IMR-90 (cell line): ENCODE results near the gene DPEP3. TPM values are rescaled to one million over a fixed set of nuclear protein-coding genes. Genes with fewer than 3 reads are reported as not detected.

ENCODE experiments used
- ATAC-seq: fragments of 200-7000 bp; cut with Tn5 transposase; 2 replicates; pipeline ENCODE4 v1.9.1; 2020; ENCODE audit warnings: low read depth, mild to moderate bottlenecking, moderate library complexity
- BruUV-seq: library from RNA; stranded (reverse); fragments of 400-500 nt; replicated peaks from 2 replicates; lab custom pipeline; 2021; lab: Mats Ljungman, UMichigan
- CTCF ChIA-PET: fragments of 300-600 bp; formaldehyde crosslinking; extraction: SDS; loops from one replicate; lab custom pipeline; 2021; ENCODE audit warnings: antibody characterized with exemption; lab: Yijun Ruan, JAX
- POLR2A ChIA-PET: fragments of 300-600 bp; sonication (Branson Sonifier 250); formaldehyde crosslinking; loops from one replicate; lab custom pipeline; 2022; ENCODE audit warnings: antibody characterized with exemption; ENCODE audit not compliant: unreplicated experiment; lab: Charles Lee
- DNase-seq: peaks from one replicate; pipeline ENCODE4 v3.0.0; 2013
- H2AFZ ChIP-seq: replicated peaks from 2 replicates; pipeline ENCODE3; 2013; ENCODE audit warnings: low read length, mild to moderate bottlenecking; ENCODE audit not compliant: poor library complexity
- H2AK5ac ChIP-seq: 2 replicates; pipeline ENCODE4 v1.6.1; 2013; ENCODE audit warnings: low read depth, low read length, inconsistent platforms
- H2AK9ac ChIP-seq: replicated peaks from 2 replicates; pipeline ENCODE3; 2013; ENCODE audit warnings: mild to moderate bottlenecking, low read depth, low read length, moderate library complexity; ENCODE audit not compliant: poor library complexity
- H2BK120ac ChIP-seq: 2 replicates; pipeline ENCODE4 v1.6.1; 2013; ENCODE audit warnings: low read depth, low read length, inconsistent platforms
- H2BK15ac ChIP-seq: 3 replicates; pipeline ENCODE4 v1.6.1; 2013; ENCODE audit warnings: low read depth, low read length, inconsistent platforms
- H2BK20ac ChIP-seq: 2 replicates; pipeline ENCODE4 v1.6.1; 2013; ENCODE audit warnings: low read depth, mild to moderate bottlenecking, inconsistent platforms, low read length, moderate library complexity
- H2BK5ac ChIP-seq: 2 replicates; pipeline ENCODE4 v1.6.1; 2013; ENCODE audit warnings: mild to moderate bottlenecking, low read depth, low read length, inconsistent platforms; ENCODE audit not compliant: poor library complexity, severe bottlenecking
- H3K14ac ChIP-seq: replicated peaks from 2 replicates; pipeline ENCODE4 v1.6.1; 2013; ENCODE audit warnings: low read depth, low read length, inconsistent platforms
- H3K18ac ChIP-seq: 2 replicates; pipeline ENCODE4 v1.6.1; 2013; ENCODE audit warnings: low read depth, low read length, control low read depth
- H3K23ac ChIP-seq: 2 replicates; pipeline ENCODE4 v1.6.1; 2013; ENCODE audit warnings: low read depth, low read length, inconsistent platforms
- H3K27ac ChIP-seq: 2 replicates; pipeline ENCODE4 v1.5.1; 2013; ENCODE audit warnings: mild to moderate bottlenecking, control low read depth, low read length; ENCODE audit not compliant: insufficient read depth
- H3K27me3 ChIP-seq: 2 replicates; pipeline ENCODE4 v1.6.1; 2013; ENCODE audit warnings: low read length; ENCODE audit not compliant: control insufficient read depth, insufficient read depth
- H3K36me3 ChIP-seq: 2 replicates; pipeline ENCODE4 v1.6.1; 2013; ENCODE audit warnings: low read length, mixed read lengths; ENCODE audit not compliant: control insufficient read depth, insufficient read depth
- H3K4ac ChIP-seq: 2 replicates; pipeline ENCODE4 v1.6.1; 2013; ENCODE audit warnings: low read depth, low read length, inconsistent platforms
- H3K4me1 ChIP-seq: 2 replicates; pipeline ENCODE4 v1.6.1; 2013; ENCODE audit warnings: low read length, mixed read lengths; ENCODE audit not compliant: control insufficient read depth, insufficient read depth
- H3K4me2 ChIP-seq: 2 replicates; pipeline ENCODE4 v1.6.1; 2013; ENCODE audit warnings: low read depth, mild to moderate bottlenecking, control low read depth, low read length, moderate library complexity
- H3K4me3 ChIP-seq: 2 replicates; pipeline ENCODE4 v1.5.1; 2013; ENCODE audit warnings: low read depth, mild to moderate bottlenecking, control low read depth, low read length, moderate library complexity; ENCODE audit not compliant: insufficient read depth
- H3K56ac ChIP-seq: 2 replicates; pipeline ENCODE4 v1.6.1; 2013; ENCODE audit warnings: low read length, inconsistent platforms; ENCODE audit not compliant: insufficient read depth; ENCODE audit errors: extremely low read depth
- H3K79me1 ChIP-seq, 2 experiments: 2 replicates each; pipeline ENCODE4 v1.6.1; 2013; ENCODE audit warnings: low read length in 2 of 2, inconsistent platforms in 1 of 2, low read depth in 1 of 2
- H3K9ac ChIP-seq: 2 replicates; pipeline ENCODE4 v1.6.1; 2013; ENCODE audit warnings: low read depth, low read length, control low read depth
- H3K9me1 ChIP-seq: 2 replicates; pipeline ENCODE4 v1.6.1; 2013; ENCODE audit warnings: low read length, inconsistent platforms; ENCODE audit not compliant: insufficient read depth
- H3K9me3 ChIP-seq: 2 replicates; pipeline ENCODE4 v1.6.1; 2013; ENCODE audit warnings: low read length; ENCODE audit not compliant: control insufficient read depth, insufficient read depth
- H4K20me1 ChIP-seq: 2 replicates; pipeline ENCODE4 v1.6.1; 2013; ENCODE audit warnings: low read length, inconsistent platforms; ENCODE audit not compliant: insufficient read depth
- H4K5ac ChIP-seq: 2 replicates; pipeline ENCODE4 v1.6.1; 2013; ENCODE audit warnings: mild to moderate bottlenecking, low read depth, low read length, control low read depth
- H4K8ac ChIP-seq, 2 experiments: 2 replicates each; pipeline ENCODE4 v1.6.1; 2013; ENCODE audit warnings: low read depth in 2 of 2, low read length in 2 of 2, control low read depth in 1 of 2, inconsistent platforms in 1 of 2
- H4K91ac ChIP-seq: 2 replicates; pipeline ENCODE4 v1.6.1; 2013; ENCODE audit warnings: low read depth, low read length, inconsistent platforms; ENCODE audit not compliant: insufficient read depth
- BHLHE40 ChIP-seq: fragments of 150-350 bp; IDR thresholded peaks from 2 replicates; pipeline ENCODE4 v1.6.1; 2016; ENCODE audit warnings: mild to moderate bottlenecking, low read depth, low read length
- CEBPB ChIP-seq: IDR thresholded peaks from 2 replicates; pipeline ENCODE4 v1.6.1; 2012; ENCODE audit warnings: low read depth, low read length, improper control_type of control experiment
- CTCF ChIP-seq: conservative IDR thresholded peaks from 2 replicates; pipeline ENCODE4 v1.5.1; 2012; ENCODE audit warnings: mild to moderate bottlenecking, low read depth, low read length, improper control_type of control experiment
- ELK1 ChIP-seq: fragments of 150-350 bp; IDR thresholded peaks from 2 replicates; pipeline ENCODE4 v1.6.1; 2016; ENCODE audit warnings: low read depth, mild to moderate bottlenecking, low read length, moderate library complexity, borderline replicate concordance
- FOS ChIP-seq: fragments of 150-350 bp; IDR thresholded peaks from 2 replicates; pipeline ENCODE4 v1.6.1; 2016; ENCODE audit warnings: low read depth, low read length
- MAZ ChIP-seq: IDR thresholded peaks from 2 replicates; pipeline ENCODE4 v1.6.1; 2012; ENCODE audit warnings: low read depth, mild to moderate bottlenecking, low read length, improper control_type of control experiment, moderate library complexity, borderline replicate concordance
- MXI1 ChIP-seq: IDR thresholded peaks from 2 replicates; pipeline ENCODE4 v1.6.1; 2012; ENCODE audit warnings: low read depth, mild to moderate bottlenecking, low read length, moderate library complexity, borderline replicate concordance
- POLR2A ChIP-seq: IDR thresholded peaks from 2 replicates; pipeline ENCODE4 v1.6.1; 2012; ENCODE audit warnings: mild to moderate bottlenecking, low read depth, low read length
- RAD21 ChIP-seq: IDR thresholded peaks from 2 replicates; pipeline ENCODE4 v1.6.1; 2012; ENCODE audit warnings: low read length, improper control_type of control experiment
- RCOR1 ChIP-seq: IDR thresholded peaks from 2 replicates; pipeline ENCODE4 v1.6.1; 2012; ENCODE audit warnings: mild to moderate bottlenecking, low read length, improper control_type of control experiment; ENCODE audit not compliant: insufficient replicate concordance
- RFX5 ChIP-seq: IDR thresholded peaks from 2 replicates; pipeline ENCODE4 v1.8.0; 2012; ENCODE audit warnings: low read depth, mild to moderate bottlenecking, low read length, moderate library complexity
- SMC3 ChIP-seq: fragments of 150-350 bp; IDR thresholded peaks from 2 replicates; pipeline ENCODE4 v1.6.1; 2016; ENCODE audit warnings: low read depth, mild to moderate bottlenecking, antibody characterized with exemption, low read length, moderate library complexity
- USF2 ChIP-seq: fragments of 150-350 bp; IDR thresholded peaks from 2 replicates; pipeline ENCODE4 v1.6.1; 2017; ENCODE audit warnings: mild to moderate bottlenecking, antibody characterized with exemption, low read length, low read depth
- WGBS, 2 experiments: methylation state at CpG; one replicate each; pipeline versions ENCODE4 v1.1.5 to v1.1.7; 2013; ENCODE audit warnings: missing lambda C conversion rate in 2 of 2; ENCODE audit not compliant: insufficient read length in 1 of 2; ENCODE audit errors: extremely low coverage in 2 of 2; 5-methylcytosine and 5-hydroxymethylcytosine counted together
- dilution Hi-C: fragments of 300-500 bp; cut with HindIII; formaldehyde crosslinking; loops from one replicate; pipeline ENCODE4 v1.14.3; 2018; ENCODE audit warnings: low sequenced_read_pairs; ENCODE audit not compliant: unreplicated experiment
- in situ Hi-C: fragments of 300-500 bp; cut with MboI; formaldehyde crosslinking; loops from 3 replicates; pipeline ENCODE4 v1.14.3; 2019; ENCODE audit warnings: low sequenced_read_pairs, inconsistent platforms, mixed read lengths
- intact Hi-C: fragments of 100-400 bp; cut with micrococcal nuclease; formaldehyde crosslinking; loops from 2 replicates; pipeline ENCODE4 v1.10.0; 2022
- polyA plus RNA-seq, 3 experiments: library from polyadenylated mRNA; depleted of rRNA; stranded (reverse); fragments of >200 nt; gene quantifications; 2 replicates each; pipeline ENCODE4 v1.2.3, GENCODE V29; 2012; ENCODE audit warnings: low replicate concordance in 1 of 3
- total RNA-seq: library from RNA; depleted of rRNA; stranded (reverse); fragments of >200 nt; gene quantifications from 2 replicates; pipeline ENCODE4 v1.2.3, GENCODE V29; 2012

Gene DPEP3
- total and polyA plus RNA-seq, 2 of the 4 experiments (the other 2 are of a cell fraction) = not detected

GRCh38 chr16:67936880-67937605 is 43.3 kb downstream of the DPEP3 start:
- intact Hi-C loops = loop anchor here (5.0 kb wide), 1 partner anchor 375 kb away; the partner anchor contains the start of gene CTCF
- no peak for TF ChIP-seq FOS
- no peak for TF ChIP-seq CEBPB
- no peak for TF ChIP-seq MXI1
- no peak for TF ChIP-seq BHLHE40
- no peak for TF ChIP-seq USF2
- TF ChIP-seq CTCF = no peak
- TF ChIP-seq RFX5 = no peak
- TF ChIP-seq RCOR1 = no peak
- TF ChIP-seq MAZ = no peak
- TF ChIP-seq ELK1 = no peak
- no peak for TF ChIP-seq RAD21
- no peak for TF ChIP-seq SMC3
- no peak; the same call in 1 of the 2 replicates for TF ChIP-seq POLR2A

More at GRCh38 chr16:67936880-67937605, 43.3 kb downstream of the DPEP3 start:
- H2AK9ac ChIP-seq = peak overlapping the region; percentile 100
- TSS peak; percentile 22 for BruUV-seq
- in situ Hi-C loops (loop anchor here (25.0 kb wide), 1 partner anchor 400 kb away; the partner anchor contains the start of gene RIPOR1), dilution Hi-C loops (no loop called here)
- POLR2A ChIA-PET = interaction anchor here (0.6 kb wide), 1 partner anchor 169 kb away, joined by 11 read pairs; no protein-coding TSS in a partner anchor
- peak overlapping the region; percentile 89 for H3K56ac ChIP-seq
- H3K4me1 ChIP-seq = peaks cover 11% of the 10 kb centered on the region
- H3K9me1 ChIP-seq = peaks cover 12% of the 10 kb centered on the region
- peak overlapping the region; percentile 46; the same call in 1 of the 3 replicates for H2BK15ac ChIP-seq
- DNase-seq (no peak), ATAC-seq (peak; percentile 5)
- peak overlapping the region; percentile 26 for H3K18ac ChIP-seq
- peak overlapping the region; percentile 52 for H4K5ac ChIP-seq
- H3K9me3 ChIP-seq = no peaks in the 10 kb centered on the region
- H3K4ac ChIP-seq = peak overlapping the region; percentile 95
- H3K79me1 ChIP-seq = peaks cover 14 to 60% of the 10 kb centered on the region in 2 experiments; a peak in 3 of 4 replicates
- H4K91ac ChIP-seq = peak overlapping the region; percentile 78
- no peaks in the 10 kb centered on the region for H3K27me3 ChIP-seq
- peak overlapping the region; percentile 81 for H3K4me2 ChIP-seq
- peak overlapping the region; percentile 98 for H2AK5ac ChIP-seq
- peak overlapping the region; percentile 64; the same call in 1 of the 2 replicates for H2BK120ac ChIP-seq
- H3K14ac ChIP-seq = peak overlapping the region; percentile 99
- peaks cover 29% of the 10 kb centered on the region for H3K36me3 ChIP-seq
- CTCF ChIA-PET = interaction anchor here (0.6 to 3.0 kb wide), 2 partner anchors 15 to 121 kb away, joined by 3 to 16 read pairs; no protein-coding TSS in a partner anchor
- H2BK5ac ChIP-seq = peak overlapping the region; percentile 89
- WGBS, 2 experiments = no CpG with 5 or more reads among the region's 6 CpGs
- peak overlapping the region; percentile 97 for H3K23ac ChIP-seq
- H4K20me1 ChIP-seq = peaks cover 24% of the 10 kb centered on the region
- H4K8ac ChIP-seq = peak overlapping the region; percentile 91 to 97
- peak overlapping the region; percentile 98 for H3K27ac ChIP-seq
- peak overlapping the region; percentile 94 for H3K4me3 ChIP-seq
- peak overlapping the region; percentile 99 for H3K9ac ChIP-seq
- peak overlapping the region; percentile 99 for H2AFZ ChIP-seq
- H2BK20ac ChIP-seq = peak overlapping the region; percentile 11; the same call in 1 of the 2 replicates
